Measurements from ENCODE around the gene PRM3. TPM values are rescaled to one million over a fixed set of nuclear protein-coding genes. Genes with fewer than 3 reads are reported as not detected.

Gene PRM3
- total and polyA plus RNA-seq, 2 of the 8 experiments (the other 6 are each of a cell fraction or from before 2014, with no cell fraction given): not detected

GRCh38 chr16:11255737-11256660 lies 17.4 kb downstream of the PRM3 start, which contains the start of gene SOCS1:
SOCS1 (minus strand) TSS chr16:11256204; CDS start chr16:11255478, 726 bp downstream.
- peaks cover 0 to 8% (median 5%) of the 10 kb centered on the region in 4 experiments; a peak in 5 of 8 replicates for H3K36me3 ChIP-seq (ENCODE audit: control insufficient read depth in 2 of 4, insufficient read depth in 4 of 4, low read length in 3 of 4)
- peak within 1 kb of the TSS; percentile 89 for H3K18ac ChIP-seq (ENCODE audit: extremely low read depth, low read length)
- peaks cover 4% of the 10 kb centered on the region; the same call in 1 of the 2 replicates for H3K79me1 ChIP-seq (ENCODE audit: low read depth, low read length)
- WGBS, 2 experiments (ENCODE audit: extremely low coverage in 1 of 2, insufficient coverage in 1 of 2, insufficient read length in 1 of 2, insufficient replicate concordance in 2 of 2, low coverage in 1 of 2, low lambda C conversion rate in 2 of 2, missing lambda C conversion rate in 1 of 2): 2% methylated on average over 43 of the region's 100 CpGs; no CpG with 5 or more reads in 1 of the 2 experiments
- H3K4me1 ChIP-seq (replicated peaks in 1 of 4; ENCODE audit: control insufficient read depth in 3 of 4, insufficient read depth in 4 of 4, low read length in 3 of 4): peaks cover 0 to 23% (median 8%) of the 10 kb centered on the region in 4 experiments; a peak in 5 of 7 replicates
- peak within 1 kb of the TSS; percentile 68; the same call in 1 of the 2 replicates for H2BK12ac ChIP-seq (ENCODE audit: low read depth, low read length)
- H3K9me3 ChIP-seq (ENCODE audit: insufficient read depth in 2 of 2, low read depth in 1 of 2, low read length in 1 of 2): no peaks in the 10 kb centered on the region
- H3K9ac ChIP-seq (replicated peaks in 1 of 4; ENCODE audit: extremely low read depth in 1 of 4, low read depth in 3 of 4, low read length in 3 of 4): peak within 1 kb of the TSS; percentile 63 to 83 (median 68)
- H3K14ac ChIP-seq (ENCODE audit: insufficient read length): no peak within 1 kb of the TSS
- ChIA-PET POLR2A (ENCODE audit: partially characterized antibody) (interaction anchor here (0.7 to 4.6 kb wide), 68 partner anchors 8 to 310 kb away, joined by 3 to 32 read pairs (median 4); partner anchors contain the start of genes PRM3 and TNP2), CTCF (ENCODE audit: partially characterized antibody) (interaction anchor here (0.7 to 6.8 kb wide), 51 partner anchors 14 to 347 kb away, joined by 3 to 79 read pairs (median 5); partner anchors contain the start of genes PRM3 and TNP2)
- peak within 1 kb of the TSS; percentile 60; the same call in 1 of the 2 replicates for H2AFZ ChIP-seq (ENCODE audit: low read length)
- peak within 1 kb of the TSS; percentile 93 for H4K91ac ChIP-seq (replicated peaks; ENCODE audit: insufficient read length, low read length)
- H3K23me2 ChIP-seq (ENCODE audit: low read depth, low read length): peaks cover 15% of the 10 kb centered on the region
- peak; percentile 59 to 95 for DNase-seq (ENCODE audit: low read depth in 1 of 2, low spot score in 2 of 2)
- H4K20me1 ChIP-seq (replicated peaks in 1 of 2; ENCODE audit: control insufficient read depth in 1 of 2, insufficient read depth in 2 of 2, low read length in 2 of 2): peaks cover 11 to 22% of the 10 kb centered on the region in 2 experiments
- H2BK5ac ChIP-seq (ENCODE audit: low read depth, low read length): peak within 1 kb of the TSS; percentile 27; the same call in 1 of the 2 replicates
- H2BK15ac ChIP-seq (ENCODE audit: low read length): no peak within 1 kb of the TSS
- H4K8ac ChIP-seq (ENCODE audit: extremely low read depth, insufficient read depth, low read length): peak within 1 kb of the TSS; percentile 92
- peaks cover 0 to 28% of the 10 kb centered on the region in 2 experiments; a peak in 2 of 4 replicates for H3K79me2 ChIP-seq (ENCODE audit: control insufficient read depth in 1 of 2, insufficient read depth in 2 of 2, low read length in 2 of 2)
- H3K27me3 ChIP-seq (replicated peaks in 1 of 4; ENCODE audit: control insufficient read depth in 3 of 4, extremely low read depth in 1 of 4, insufficient read depth in 3 of 4, low read length in 3 of 4): no peaks in the 10 kb centered on the region; a peak in 1 of 7 replicates
- no peak within 1 kb of the TSS for H2AK5ac ChIP-seq (ENCODE audit: low read depth, low read length)
- H3K23ac ChIP-seq (ENCODE audit: insufficient read length): no peak within 1 kb of the TSS
- H3K4me2 ChIP-seq (ENCODE audit: insufficient read depth in 1 of 2, low read depth in 2 of 2, low read length in 2 of 2): peak within 1 kb of the TSS; percentile 82 to 96
- H2BK120ac ChIP-seq (replicated peaks; ENCODE audit: low read depth, low read length): peak within 1 kb of the TSS; percentile 69
- H3K27ac ChIP-seq (ENCODE audit: low read depth, low read length): no peak within 1 kb of the TSS
- peak within 1 kb of the TSS; percentile 61 to 97 (median 74) for H3K4me3 ChIP-seq (ENCODE audit: extremely low read depth in 1 of 4, insufficient read depth in 2 of 4, low read depth in 3 of 4, low read length in 4 of 4)
- H4K5ac ChIP-seq (ENCODE audit: insufficient read length, low read depth, low read length): peak within 1 kb of the TSS; percentile 75
- H2BK20ac ChIP-seq (ENCODE audit: low read length): peak within 1 kb of the TSS; percentile 55; the same call in 1 of the 2 replicates
- no peak for FAIRE-seq
- H3K4ac ChIP-seq (replicated peaks; ENCODE audit: insufficient read length, low read depth, low read length): peak within 1 kb of the TSS; percentile 79
- H3K56ac ChIP-seq (replicated peaks; ENCODE audit: insufficient read length, low read depth, low read length): peak within 1 kb of the TSS; percentile 75
- TF ChIP-seq NANOG (IDR thresholded peaks at IDR 0.05; ENCODE audit: insufficient read depth, low read depth, low read length, poor library complexity, severe bottlenecking) (no peak), EGR1 (IDR thresholded peaks at IDR 0.05; ENCODE audit: borderline replicate concordance, low read depth, low read length) (0 out of 2 replicates have a peak, but pooled peaks have one; percentile 23), RBBP5 (IDR thresholded peaks at IDR 0.05; ENCODE audit: borderline replicate concordance, low read depth, low read length) (peak; percentile 68; the same call in 1 of the 2 replicates), POLR2AphosphoS5 (IDR thresholded peaks at IDR 0.05; ENCODE audit: low read depth, low read length) (peak; percentile 85), EP300 (IDR thresholded peaks at IDR 0.05; ENCODE audit: borderline replicate concordance in 1 of 2, low read depth in 2 of 2, low read length in 2 of 2) (0 out of 3 replicates have a peak, but pooled peaks of 1 of the 2 experiments have one; percentile 36), SIRT6 (IDR thresholded peaks at IDR 0.05; ENCODE audit: low read length) (no peak), BACH1 (IDR thresholded peaks at IDR 0.05; ENCODE audit: low read length) (no peak), SP1 (IDR thresholded peaks at IDR 0.05; ENCODE audit: low read depth, low read length) (peak; percentile 59), NRF1 (IDR thresholded peaks at IDR 0.05; ENCODE audit: low read depth, low read length) (peak; percentile 42)
